ENCODE measurements around the gene PNRC1.

Gene PNRC1

GRCh38 chr6:89116702-89117101, 36.2 kb downstream of the PNRC1 start:
- peak in 1 of 2 experiments; percentile 17 for DNase-seq

GRCh38 chr6:89117211-89118108, 36.9 kb downstream of the PNRC1 start, which contains the start of gene SRSF12:
Gene SRSF12 (minus strand): TSS chr6:89118071. CDS start chr6:89117887, 184 bp downstream.
- DNase-seq = peak; percentile 21 to 46

- DNase-seq = no peak
Observed at GRCh38 chr6:89118931-89119330, 38.4 kb downstream of the PNRC1 start.

- DNase-seq = no peak
Observed at GRCh38 chr6:89120371-89120770, 39.8 kb downstream of the PNRC1 start.

GRCh38 chr6:89121934-89122333, 41.4 kb downstream of the PNRC1 start:
- DNase-seq = no peak

- peak; percentile 68 to 76 for DNase-seq
Observed at GRCh38 chr6:89122625-89123024, 42.1 kb downstream of the PNRC1 start.

GRCh38 chr6:89128256-89128671, 47.7 kb downstream of the PNRC1 start:
- DNase-seq = peak in 1 of 2 experiments; percentile 26

- DNase-seq = no peak
Observed at GRCh38 chr6:89131599-89131998, 51.0 kb downstream of the PNRC1 start.

GRCh38 chr6:89132057-89132456, 51.5 kb downstream of the PNRC1 start:
- DNase-seq = peak in 1 of 2 experiments; percentile 20

GRCh38 chr6:89133981-89134380, 53.4 kb downstream of the PNRC1 start:
- no peak for DNase-seq

GRCh38 chr6:89134723-89135122, 54.2 kb downstream of the PNRC1 start:
- no peak for DNase-seq

Data from AML-193 (cell line).